Measurements from ENCODE around the gene SLC43A2. TPM values are rescaled to one million over a fixed set of nuclear protein-coding genes. Genes with fewer than 3 reads are reported as not detected.

Gene SLC43A2
- total RNA-seq, 2 donors from 2014 or later: 29.3 to 38.7 TPM

DNA sequence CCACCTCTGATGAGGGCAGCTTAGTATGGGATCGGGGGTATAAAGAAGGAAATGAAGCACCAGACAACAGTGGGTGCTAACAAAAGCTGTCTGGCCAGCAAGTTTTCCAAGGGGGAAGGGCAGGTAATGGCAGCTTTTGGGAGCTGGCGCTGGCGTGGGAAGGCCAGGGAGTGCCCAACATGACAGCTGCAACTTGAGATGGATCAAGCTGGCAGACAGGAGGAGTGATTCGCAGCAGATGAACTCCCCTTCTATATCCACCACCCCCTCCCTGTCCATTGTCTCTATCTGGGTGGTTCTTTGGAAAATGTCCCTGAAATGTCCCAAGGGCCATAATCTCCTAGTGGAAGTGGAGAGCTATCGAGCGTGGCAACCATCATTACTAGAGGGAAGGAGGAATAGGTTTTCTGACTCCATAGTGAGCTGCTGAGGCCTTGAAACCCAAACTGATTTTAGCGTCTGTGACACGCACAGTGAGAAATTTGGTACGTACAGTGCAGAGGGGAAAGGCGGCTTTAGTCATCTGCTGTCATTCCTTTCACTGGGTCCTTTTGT is 107.5 kb downstream of the SLC43A2 start:
- no peaks in the 10 kb centered on the region for H3K9me3 ChIP-seq
- H3K4me1 ChIP-seq: peaks cover 5% of the 10 kb centered on the region
- no peaks in the 10 kb centered on the region for H3K36me3 ChIP-seq
- no peaks in the 10 kb centered on the region for H3K27me3 ChIP-seq
- H3K4me3 ChIP-seq: no peak overlapping the region
- TF ChIP-seq, protein P1, sequence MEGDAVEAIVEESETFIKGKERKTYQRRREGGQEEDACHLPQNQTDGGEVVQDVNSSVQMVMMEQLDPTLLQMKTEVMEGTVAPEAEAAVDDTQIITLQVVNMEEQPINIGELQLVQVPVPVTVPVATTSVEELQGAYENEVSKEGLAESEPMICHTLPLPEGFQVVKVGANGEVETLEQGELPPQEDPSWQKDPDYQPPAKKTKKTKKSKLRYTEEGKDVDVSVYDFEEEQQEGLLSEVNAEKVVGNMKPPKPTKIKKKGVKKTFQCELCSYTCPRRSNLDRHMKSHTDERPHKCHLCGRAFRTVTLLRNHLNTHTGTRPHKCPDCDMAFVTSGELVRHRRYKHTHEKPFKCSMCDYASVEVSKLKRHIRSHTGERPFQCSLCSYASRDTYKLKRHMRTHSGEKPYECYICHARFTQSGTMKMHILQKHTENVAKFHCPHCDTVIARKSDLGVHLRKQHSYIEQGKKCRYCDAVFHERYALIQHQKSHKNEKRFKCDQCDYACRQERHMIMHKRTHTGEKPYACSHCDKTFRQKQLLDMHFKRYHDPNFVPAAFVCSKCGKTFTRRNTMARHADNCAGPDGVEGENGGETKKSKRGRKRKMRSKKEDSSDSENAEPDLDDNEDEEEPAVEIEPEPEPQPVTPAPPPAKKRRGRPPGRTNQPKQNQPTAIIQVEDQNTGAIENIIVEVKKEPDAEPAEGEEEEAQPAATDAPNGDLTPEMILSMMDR (IDR thresholded peaks at IDR 0.05): no peak
- H3K27ac ChIP-seq: no peak overlapping the region
- no peak for DNase-seq
- no peak overlapping the region for H3K9ac ChIP-seq (ENCODE audit: low read depth in 2 of 2, low read length in 2 of 2)
- intact Hi-C loops (cut with DNase I): no loop called here

DNA sequence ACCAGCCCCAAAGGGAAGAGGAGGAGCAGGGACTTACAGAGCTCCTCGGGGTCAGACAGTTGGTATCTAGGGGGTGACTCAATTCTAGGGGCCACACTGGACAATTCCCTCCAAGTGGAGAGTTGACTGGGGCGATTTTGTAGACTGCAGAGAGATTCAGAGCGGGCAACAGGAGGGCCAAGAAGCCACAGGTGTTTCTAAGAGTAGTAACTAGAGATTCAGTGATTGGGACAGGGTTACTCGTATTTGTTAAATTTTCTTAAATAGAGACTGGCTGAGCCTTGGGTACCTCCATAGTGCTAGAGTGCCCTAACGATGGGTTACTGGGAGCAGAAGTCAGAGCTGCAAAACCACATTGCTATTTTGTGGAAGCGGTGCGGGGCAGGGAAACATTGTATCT is 109.0 kb downstream of the SLC43A2 start:
- Histone ChIP-seq H3K9me3 (no peaks in the 10 kb centered on the region), H3K27me3 (no peaks in the 10 kb centered on the region), H3K36me3 (no peaks in the 10 kb centered on the region), H3K4me1 (peaks cover 12% of the 10 kb centered on the region), H3K27ac (no peak overlapping the region), H3K4me3 (no peak overlapping the region), H3K9ac (ENCODE audit: low read depth in 2 of 2, low read length in 2 of 2) (no peak overlapping the region)
- intact Hi-C loops (cut with DNase I): loop anchor here (5.0 to 10.0 kb wide), 2 partner anchors 152 to 245 kb away; partner anchors contain the start of genes BHLHA9 and TRARG1
- DNase-seq: no peak
- TF ChIP-seq, protein P1 (IDR thresholded peaks at IDR 0.05): no peak

Other genes with a start within 250 kb of the SLC43A2 start
- 100 to 1,000 TPM; 533 to 644 TPM for gene YWHAE, start 228.6 kb downstream of the SLC43A2 start, total RNA-seq
- 10 to 100 TPM; 74.5 to 82.0 TPM for gene CRK, start 172.6 kb downstream of the SLC43A2 start, total RNA-seq
- gene MYO1C, start 136.1 kb downstream of the SLC43A2 start, total RNA-seq: 100 to 1,000 TPM; 280 to 315 TPM
- 10 to 100 TPM; 27.6 to 35.5 TPM for gene INPP5K, start 112.2 kb downstream of the SLC43A2 start, total RNA-seq
- 10 to 100 TPM; 77.8 to 83.2 TPM for gene PITPNA, start 66.0 kb downstream of the SLC43A2 start, total RNA-seq
- gene SCARF1, start 16.9 kb upstream of the SLC43A2 start, total RNA-seq: 1 to 10 TPM; 6.3 to 7.7 TPM
- 10 to 100 TPM; 35.7 to 40.4 TPM for gene RILP, start 21.0 kb upstream of the SLC43A2 start, total RNA-seq
- gene PRPF8, start 56.0 kb upstream of the SLC43A2 start, total RNA-seq: 100 to 1,000 TPM; 172 to 292 TPM
- 10 to 100 TPM; 30.2 to 32.6 TPM for gene TLCD2, start 81.5 kb upstream of the SLC43A2 start, total RNA-seq
- gene WDR81, start 95.9 kb upstream of the SLC43A2 start, total RNA-seq: 10 to 100 TPM in 1 of 2 donors, 1 to 10 TPM in 1; 9.2 to 16.0 TPM
- 1 to 10 TPM; 1.0 to 1.7 TPM for gene SERPINF2, start 114.0 kb upstream of the SLC43A2 start, total RNA-seq
- gene SERPINF1, start 133.2 kb upstream of the SLC43A2 start, total RNA-seq: 10 to 100 TPM; 13.3 to 39.7 TPM
- 10 to 100 TPM in 1 of 2 donors, 1 to 10 TPM in 1; 8.0 to 14.7 TPM for gene SMYD4, start 201.1 kb upstream of the SLC43A2 start, total RNA-seq
- gene RPA1, start 201.2 kb upstream of the SLC43A2 start, total RNA-seq: 100 to 1,000 TPM in 1 of 2 donors, 10 to 100 TPM in 1; 63.4 to 105 TPM

Data from colonic mucosa (tissue), 4 donors.